HG02970 (cell line): ENCODE data around the gene TLE1.

ENCODE experiments used
- ATAC-seq: cut with Tn5 transposase; IDR thresholded peaks from one replicate; pipeline ENCODE4 v1.9.1; 2021; ENCODE audit warnings: mild to moderate bottlenecking, moderate library complexity, moderate number of reproducible peaks; ENCODE audit not compliant: unreplicated experiment, low FRiP score

The TLE1 gene

DNA sequence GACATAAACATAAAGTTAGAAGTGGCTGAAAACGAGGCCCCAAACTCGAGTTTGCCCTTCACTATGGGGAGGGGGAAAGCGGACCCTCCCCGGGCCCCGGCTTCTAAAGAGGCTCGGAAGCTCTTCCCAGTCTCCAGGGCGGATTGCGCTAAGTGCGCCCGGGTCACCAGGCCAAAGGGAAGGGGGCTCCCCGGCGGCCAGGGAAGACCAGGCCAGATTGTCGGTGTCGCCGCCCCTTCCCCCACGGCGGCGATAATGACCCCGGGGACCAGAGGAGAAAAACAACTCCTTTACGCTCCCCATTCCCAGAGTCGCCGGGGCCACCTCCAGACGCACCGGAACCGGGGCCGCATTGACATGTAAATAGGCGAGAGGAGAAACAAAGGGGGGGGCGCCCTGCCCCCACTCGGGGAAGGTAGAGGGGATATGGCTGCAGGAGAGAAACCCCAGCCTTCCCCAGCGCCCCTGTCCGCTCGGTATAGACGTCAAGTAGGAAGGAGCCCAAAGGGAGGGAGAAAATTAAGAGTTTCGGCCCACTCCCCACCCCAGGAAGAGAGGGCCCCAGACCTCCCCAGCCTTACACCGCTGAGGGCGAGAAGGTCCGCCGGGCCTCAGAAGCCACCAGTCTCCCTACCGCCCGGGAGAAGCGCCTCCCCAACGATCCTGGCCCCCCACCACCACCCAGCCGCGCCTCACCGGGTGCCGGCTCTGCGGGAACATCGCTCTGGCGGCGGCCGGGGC lies 1.7 kb downstream of the TLE1 start:
- ATAC-seq, result no peak

DNA sequence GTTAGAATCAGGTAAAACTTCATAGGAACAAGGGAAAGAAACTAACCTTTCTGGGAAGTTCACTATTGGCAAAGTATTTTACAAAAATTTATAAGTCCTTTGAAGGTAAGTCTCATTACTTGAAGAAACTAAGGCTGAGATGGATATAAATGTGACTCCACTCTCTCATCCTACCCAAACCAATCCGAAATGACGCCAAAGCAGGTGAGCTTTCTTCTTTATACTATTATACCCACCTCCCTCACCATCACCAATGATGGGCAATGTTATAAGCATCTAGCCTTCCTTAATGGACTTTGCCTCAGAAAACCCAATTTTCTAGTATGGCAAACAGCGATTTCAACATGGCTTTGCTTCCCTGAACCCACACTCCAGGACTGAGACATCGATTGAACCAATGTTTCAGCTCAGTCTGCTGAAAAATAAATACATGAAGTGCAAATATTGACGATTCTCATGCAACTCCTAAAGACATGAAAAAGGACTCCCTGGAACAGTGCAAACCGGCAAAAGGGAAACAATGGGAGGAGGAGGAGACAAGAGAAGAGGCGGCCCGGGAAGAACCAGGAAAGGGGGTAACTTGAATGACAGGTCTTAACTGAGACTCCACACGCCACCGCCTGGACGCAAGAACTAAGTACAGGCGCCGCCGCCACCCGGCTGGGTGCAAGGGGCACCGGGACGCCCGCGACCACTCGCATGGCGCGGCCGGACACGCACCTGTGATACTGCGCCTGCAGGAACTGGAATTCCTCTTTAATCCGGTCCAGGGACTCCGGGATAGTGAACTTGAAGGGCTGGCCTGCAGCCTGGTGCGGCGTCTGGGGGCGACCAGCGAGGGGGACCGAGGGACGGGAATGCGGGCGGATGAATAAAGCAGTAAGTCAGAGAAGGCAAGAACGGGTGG lies 2.5 kb downstream of the TLE1 start:
- ATAC-seq, result no peak

DNA sequence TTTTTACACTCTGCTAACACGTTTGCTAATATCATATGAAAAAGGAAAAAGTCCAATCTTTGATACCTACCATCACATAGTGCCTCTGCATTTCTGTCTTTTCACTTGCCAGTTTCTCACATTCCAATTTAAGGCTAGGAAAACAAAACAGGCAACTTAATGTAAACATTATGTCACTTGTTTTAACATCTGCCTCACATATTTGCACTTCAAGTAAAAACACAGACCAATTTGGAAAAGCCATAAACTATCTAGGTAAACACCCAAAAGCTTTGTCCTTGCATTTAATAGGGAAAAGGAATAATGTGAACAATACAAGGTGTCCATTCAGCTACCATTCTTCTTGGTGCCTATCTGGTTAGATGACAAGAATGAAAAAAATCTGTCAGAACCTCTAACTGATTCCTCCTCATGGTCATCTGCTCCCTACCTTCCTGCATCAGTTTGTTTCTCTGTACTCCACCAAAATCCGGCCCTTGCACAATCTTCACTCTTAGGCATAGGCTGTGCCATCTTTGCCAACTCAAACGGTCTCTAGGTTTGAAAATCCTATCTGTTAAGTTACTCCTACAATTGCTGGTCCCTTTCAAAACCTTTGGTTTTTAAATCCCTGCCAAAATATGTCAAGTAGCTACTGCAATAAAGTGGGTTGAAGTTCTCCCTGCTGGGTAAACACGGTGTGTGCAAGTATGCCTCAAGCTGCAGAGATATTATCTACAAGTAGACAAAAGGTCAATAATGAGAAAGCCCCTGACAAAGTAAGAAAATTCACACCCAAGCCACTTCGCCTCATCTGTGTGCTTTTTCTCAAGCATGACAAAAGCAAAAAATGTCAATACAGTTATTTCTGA lies 3.4 kb downstream of the TLE1 start:
- ATAC-seq, result no peak

DNA sequence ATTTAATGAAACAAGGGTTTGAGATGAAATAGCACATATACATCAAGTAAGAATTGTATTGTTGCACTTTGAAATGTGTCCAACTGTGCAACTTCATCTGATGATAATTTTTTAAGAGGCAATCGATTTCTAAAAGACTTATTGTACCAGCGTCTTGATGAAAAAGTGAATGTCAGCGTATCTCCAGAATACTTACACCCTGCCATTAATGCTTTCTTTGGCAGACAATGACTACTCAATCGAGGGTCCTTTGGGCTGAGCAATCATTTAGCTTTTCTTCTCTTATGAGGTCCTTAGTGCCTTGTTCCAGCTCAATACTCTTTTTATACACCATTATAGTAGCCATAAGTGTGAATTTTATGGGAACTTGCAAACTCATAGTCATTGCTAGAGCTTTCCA lies 4.7 kb downstream of the TLE1 start:
- ATAC-seq, result no peak

DNA sequence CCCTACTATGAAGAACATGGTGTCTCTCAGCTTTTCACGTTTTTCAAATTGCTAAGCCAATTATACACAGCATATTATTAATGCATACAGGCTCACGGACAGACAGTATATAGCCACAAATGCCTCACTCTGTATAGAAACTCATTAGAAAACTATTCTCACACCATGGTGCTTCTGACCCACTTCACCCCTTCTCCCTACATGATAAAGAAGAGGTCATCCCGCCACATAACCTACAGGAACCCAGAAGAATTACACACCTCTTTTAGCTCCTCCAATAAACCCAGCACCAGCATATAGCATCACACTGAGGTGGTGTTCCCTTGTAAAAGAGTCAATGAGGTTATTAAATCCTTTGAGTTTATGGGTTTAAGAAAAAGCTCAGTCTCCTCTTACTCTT lies 5.6 kb downstream of the TLE1 start:
- ATAC-seq, result no peak

DNA sequence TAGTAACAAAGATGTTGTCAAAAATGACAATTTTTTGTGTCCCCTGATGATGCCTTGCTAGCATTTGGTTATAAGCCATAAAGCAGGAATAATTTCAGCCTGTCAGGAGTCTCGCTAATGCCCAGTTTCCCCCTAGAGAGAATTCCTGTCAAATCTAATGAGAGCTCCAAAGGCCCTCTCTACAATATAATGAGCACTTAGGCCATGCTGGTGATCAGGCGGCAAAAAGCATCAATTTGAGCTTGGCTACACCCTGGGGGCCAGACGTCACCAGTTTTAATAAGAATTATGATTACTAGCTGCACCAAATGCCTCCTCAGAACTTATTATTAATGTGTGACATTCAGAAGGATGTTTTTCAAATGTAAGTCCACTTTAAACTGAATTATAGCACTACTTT lies 6.1 kb downstream of the TLE1 start:
- ATAC-seq, result no peak

DNA sequence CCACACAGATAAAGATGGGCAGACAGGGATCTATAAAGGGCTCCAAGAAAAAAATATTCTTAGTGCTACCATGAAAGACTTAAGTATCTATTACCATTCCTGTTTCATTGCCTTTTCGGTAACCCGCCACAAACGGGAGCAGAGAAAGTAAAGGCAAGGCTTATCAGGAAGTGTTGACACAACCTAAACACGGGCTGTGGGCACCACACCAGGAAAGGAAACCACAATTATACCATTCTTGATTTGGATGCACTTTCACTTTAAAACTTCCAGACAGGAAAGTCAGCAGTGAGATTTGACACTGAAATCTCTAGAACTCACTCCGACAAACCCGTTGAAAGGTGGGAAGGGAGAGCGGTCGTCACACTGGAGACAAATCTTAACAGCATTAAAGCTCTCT lies 6.5 kb downstream of the TLE1 start:
- no peak for ATAC-seq

DNA sequence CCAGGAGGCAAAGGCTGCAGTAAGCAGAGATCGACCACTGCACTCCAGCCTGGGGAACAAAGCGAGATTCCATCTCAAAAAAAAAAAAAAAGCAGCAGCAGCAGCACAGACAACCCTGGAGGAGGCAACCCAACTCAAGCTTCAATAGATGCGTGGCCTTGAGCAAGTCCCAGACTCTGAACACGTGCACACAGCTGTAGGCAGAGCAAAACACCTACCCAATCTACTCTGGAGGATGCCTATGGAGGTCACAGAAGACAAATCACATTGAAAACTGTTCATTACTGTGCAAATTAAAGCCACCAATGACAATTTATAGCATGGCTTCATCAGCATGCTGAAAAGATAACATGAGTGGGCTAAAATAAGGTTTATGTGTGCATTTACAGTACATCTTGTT lies 7.2 kb downstream of the TLE1 start:
- ATAC-seq, result no peak

DNA sequence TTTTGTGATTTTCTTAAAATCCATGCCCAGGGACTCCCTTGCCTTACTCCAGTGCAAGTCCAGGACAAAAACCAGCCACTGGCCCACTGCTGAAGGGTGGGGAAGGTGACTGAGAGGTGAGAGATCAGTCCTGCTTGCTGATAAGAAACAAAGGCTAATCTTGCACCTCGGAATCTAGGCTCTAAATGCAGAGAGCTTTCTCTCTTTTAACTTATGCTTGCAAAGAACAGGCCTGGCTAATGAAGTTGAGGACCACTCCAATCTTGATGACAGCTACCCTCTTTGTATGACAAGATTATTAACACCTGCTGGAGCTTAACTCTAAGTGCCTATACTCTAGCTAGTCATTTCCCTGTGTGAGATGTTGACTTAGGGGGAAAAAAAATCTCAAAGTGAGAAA lies 8.8 kb downstream of the TLE1 start:
- no peak for ATAC-seq

DNA sequence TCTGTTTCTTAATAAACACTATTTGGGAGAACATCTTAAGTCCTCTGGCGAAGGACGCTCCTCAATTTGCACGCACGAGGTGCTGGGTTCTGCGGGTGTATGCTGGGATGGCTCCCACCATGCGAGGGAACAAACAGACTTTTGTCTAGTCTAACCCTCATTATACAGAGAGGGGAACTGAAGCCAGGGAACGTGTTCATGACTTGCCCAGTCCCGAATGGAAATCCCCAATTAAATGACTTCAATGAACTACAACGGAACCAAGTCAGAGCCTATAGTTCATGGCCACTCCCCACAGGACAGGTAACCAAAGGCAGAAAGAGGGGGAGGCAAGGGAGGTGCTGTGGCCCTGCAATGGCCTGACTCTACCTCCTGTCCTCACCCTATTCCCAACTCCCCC lies 9.3 kb downstream of the TLE1 start:
- ATAC-seq, result no peak

DNA sequence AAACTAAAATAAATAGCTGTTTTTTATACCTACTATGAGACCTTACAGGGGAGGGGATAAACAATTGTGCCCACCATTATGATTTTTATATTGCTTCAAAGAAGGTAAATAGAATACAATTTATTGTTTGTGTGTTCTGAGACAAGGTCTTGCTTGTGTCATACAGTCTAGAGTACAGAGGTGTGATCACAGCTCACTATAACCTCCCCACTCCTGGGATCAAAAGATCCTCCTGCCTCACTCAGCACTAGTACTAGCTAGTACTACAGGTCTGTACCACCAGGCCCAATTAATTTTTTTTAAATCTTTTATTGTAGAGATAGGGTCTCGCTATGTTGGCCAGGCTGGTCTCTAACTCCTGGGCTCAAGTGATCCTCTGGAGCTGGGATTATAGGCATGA lies 11.3 kb downstream of the TLE1 start:
- ATAC-seq, result no peak

DNA sequence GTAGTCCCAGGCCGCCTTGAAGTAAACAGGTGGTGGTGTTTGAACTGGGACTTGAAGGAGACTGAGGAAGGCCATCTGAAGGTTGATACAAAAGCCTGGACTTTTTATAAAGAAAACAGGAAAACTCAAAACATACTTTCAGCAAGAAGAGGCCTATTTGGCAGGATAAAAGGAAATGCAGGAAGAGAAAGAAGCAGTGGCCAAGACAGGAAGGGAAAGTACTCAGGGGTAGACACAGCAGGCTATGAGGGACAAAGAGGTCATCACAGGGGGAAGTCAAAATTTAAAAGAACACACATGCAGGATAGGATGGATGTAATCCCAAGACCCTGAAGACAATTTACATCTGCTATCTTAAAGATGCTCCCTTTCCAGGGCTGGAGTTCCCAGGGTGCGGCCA lies 13.0 kb downstream of the TLE1 start:
- no peak for ATAC-seq

DNA sequence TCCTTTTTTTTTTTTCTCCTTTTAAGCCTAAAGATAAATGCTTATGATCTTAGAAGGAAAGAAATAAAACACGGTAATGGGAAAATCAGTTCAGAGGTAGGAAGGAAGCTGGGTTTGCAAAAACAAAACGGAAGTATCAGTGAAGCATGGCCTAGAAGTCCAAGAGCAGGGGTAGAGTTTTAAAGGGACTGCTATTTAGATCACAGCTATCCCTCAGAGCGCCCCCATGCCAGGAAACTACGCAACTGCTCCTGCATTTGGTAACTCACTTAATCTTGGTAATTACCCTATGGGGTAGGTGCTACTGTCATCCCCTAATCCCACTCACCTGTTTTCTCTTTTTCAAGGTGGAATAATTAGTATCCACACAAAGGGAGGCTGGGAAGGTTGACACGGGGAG lies 16.0 kb downstream of the TLE1 start:
- ATAC-seq, result no peak

DNA sequence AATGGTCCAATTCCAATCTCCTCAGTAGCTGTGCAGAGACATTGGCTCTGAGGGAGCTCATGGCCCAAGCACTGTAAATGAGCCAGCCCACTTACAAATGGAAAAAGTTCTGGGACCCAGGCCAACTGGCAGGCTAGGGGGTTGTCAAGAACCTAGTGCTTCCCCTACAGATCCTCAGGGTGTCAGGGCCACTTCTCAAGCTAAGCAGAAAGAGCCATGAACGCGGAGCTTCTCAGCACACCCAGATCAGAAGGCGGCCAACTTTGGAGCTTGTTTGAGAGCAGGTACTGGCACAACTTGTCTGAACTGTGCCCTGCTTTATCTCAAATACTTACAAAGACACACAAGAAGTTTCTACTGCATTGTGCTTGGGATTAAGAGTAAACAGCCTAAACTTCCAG lies 17.5 kb downstream of the TLE1 start:
- ATAC-seq, result no peak

DNA sequence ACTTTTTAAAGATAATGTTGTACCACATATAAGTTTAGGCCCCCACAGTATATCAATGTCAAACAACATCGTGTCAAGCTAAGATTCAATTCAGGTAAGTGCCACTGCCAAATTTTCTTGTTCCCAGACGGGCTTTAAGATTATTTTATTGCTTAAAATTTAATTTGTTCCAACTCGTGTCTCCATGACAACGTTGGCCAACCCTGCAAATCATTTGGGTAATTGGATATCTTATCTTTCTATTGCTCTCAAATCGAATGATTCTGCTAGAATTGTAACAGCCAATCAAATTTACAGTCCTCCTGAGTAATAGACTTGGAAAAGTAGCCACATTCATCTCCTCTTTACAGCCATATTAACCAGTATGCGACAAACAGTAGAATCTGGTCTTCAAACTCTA lies 19.5 kb downstream of the TLE1 start:
- ATAC-seq, result no peak

DNA sequence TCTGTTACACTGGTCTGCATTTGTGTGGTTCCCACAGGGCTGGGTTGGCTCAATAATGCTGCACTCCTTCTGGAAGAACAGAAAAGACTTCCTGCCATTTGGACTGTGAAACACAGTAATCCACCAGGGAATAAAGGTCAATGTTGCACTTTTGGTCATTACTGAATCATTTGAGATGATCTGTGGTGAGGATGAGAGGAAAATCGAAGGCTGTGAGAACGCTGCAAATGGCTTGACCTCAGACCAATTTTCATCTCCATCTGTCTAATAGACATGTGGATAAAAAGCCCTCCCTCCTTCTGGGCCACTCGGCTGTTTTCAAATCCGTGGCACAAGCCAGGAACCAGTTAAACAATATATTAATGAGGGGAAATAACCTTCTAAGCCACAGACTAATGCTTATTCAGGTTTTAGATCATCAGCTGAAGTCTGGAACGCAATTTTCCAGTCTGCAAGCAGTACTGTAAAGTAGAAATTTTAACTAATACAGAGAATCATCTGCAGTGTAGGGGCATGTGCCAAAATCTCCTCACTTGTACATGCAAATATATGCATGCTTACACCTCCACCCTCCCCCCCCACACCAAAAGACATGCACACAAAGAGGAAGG lies 20.2 kb downstream of the TLE1 start:
- ATAC-seq, result no peak

DNA sequence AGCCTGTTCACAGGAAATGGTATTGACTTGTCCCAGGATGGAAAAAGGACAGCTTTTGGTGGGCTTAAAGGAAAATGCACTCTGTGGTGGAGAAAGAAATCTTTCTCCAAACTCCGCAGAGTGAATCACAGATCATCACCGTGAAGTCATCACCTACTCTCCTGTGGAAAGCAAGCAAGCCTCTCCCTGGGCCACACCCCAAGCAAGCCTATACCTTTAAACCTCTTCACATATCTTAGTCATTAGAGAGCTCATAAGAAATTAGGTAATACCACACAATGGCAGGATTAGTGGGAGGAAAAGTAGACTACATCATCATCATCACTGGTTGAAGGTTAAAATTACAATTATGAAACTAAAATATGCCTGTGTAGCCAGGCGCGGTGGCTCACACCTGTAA lies 23.2 kb downstream of the TLE1 start:
- no peak for ATAC-seq

DNA sequence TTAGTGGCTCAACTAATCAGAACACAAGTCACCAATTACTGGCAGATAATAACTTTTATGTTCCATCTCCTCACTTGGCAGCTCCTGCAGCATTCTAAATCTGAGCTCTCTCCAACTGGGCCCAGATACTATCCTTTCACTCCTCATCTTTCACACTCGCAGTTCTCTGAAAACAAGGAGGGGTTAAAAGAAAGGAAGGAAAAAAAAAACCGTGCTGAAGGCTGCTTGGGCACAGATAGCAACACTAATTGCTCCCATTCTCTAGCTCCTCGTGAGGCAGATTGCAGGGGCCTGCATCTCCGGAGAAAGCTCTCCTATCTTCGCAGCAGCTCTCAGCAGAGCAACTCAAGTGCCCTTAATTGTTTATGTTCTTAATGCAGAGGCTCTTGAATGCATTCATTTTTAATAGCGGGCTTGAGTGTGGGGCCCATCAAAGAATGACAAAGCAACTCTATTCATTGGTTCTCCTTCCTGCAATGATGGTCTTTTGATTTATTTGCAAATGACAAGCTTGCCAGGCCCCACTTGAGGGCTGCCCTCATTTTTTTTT lies 23.9 kb downstream of the TLE1 start:
- no peak for ATAC-seq

DNA sequence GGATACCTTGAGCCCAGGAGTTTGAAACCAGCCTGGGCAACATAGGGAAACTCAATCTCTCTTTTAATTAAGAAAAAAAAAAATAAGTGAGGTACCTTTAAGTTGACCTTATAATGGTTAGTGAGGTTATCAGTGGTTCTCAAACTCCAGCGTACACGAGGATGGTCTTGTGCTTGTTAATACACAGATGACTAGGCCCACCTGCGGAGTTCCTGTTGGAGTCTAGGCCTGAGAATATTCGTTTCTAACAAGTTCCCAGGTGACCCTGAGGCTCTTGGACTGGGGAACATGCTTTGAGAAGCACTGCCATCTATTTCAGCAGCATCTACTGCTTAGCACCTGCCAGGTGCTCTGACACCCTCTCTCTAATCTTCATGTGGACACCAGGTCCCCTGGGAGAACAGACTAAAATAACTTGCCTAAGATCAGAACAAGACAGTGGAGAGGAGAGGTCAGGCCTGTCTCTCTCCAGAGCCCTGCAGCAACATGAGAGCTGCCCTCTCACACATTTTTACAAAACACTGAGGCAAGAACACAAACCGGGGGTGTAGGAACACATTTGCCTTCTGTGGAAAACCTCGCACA lies 24.6 kb downstream of the TLE1 start:
- no peak for ATAC-seq

DNA sequence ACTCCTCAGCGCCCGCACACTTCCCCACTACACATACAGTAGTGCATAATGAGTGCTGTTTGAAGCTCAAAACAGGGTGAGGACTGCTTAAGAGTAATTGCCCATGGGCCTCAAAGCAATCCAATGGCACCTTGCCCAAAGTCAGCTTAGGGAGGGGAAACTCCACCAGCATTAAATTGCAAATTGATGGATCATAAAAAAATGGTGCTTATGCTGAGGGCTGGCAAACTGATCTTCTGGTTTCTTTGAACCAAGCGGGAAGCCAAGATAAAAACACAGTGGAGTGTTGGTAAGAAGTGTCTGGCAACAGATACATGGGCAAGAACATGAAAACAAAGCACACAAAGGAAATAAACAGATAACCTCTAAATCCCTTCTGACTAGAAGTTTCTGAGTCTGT lies 28.0 kb downstream of the TLE1 start:
- no peak for ATAC-seq
